Head of caudate nucleus (tissue), 42 donors: Measurements from ENCODE around the gene LGR5.

Source experiments
- DNase-seq, 42 donors: peaks; one replicate each; pipeline versions ENCODE4 v3.0.0 to v3.0.0-alpha.2; 2020 to 2021; ENCODE audit warnings: mixed read lengths in 7 of 42
- intact Hi-C: fragments of 100-400 bp; cut with DNase I; formaldehyde crosslinking; loops from one replicate; pipeline ENCODE4 v1.15.0; 2022

The LGR5 gene

DNA sequence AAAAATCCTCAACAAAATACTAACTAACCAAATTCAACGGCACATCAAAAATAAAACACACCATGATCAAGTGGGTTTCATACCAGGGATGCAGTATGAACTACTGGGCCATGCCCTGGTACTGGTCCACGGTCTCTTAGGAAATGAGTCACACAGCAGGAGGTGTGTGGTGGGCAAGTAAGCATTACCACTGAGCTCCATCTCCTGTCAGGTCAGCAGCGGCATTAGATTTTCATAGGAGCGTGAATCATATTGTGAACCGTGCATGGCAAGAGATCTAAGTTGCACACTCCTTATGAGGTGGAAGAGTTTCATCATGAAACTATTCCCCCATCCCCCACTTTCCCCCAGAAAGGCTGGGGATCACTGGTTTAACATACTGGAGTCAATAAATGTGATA is 6.7 kb upstream of the LGR5 start:
- intact Hi-C loops: no loop called here
- no peak for DNase-seq

DNA sequence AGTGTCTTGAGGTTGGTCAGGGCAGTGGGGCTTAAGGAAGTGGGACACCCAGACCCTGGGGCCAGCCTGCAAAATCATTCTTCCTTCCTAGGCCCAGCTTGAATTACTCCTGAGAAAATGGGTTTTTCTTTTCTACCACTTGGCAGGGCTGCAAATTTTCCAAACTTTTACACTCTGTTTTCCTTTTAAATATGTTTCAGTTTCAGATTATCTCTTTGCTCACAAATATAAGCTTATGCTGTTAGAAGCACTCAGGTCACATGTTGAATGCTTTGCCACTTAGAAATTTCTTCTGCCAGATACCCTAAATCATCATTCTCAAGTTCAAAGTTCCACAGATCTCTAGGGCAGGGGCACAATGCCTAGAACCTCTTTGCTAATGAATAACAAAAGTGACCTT is 2.9 kb upstream of the LGR5 start:
- intact Hi-C loops: no loop called here
- DNase-seq: no peak

DNA sequence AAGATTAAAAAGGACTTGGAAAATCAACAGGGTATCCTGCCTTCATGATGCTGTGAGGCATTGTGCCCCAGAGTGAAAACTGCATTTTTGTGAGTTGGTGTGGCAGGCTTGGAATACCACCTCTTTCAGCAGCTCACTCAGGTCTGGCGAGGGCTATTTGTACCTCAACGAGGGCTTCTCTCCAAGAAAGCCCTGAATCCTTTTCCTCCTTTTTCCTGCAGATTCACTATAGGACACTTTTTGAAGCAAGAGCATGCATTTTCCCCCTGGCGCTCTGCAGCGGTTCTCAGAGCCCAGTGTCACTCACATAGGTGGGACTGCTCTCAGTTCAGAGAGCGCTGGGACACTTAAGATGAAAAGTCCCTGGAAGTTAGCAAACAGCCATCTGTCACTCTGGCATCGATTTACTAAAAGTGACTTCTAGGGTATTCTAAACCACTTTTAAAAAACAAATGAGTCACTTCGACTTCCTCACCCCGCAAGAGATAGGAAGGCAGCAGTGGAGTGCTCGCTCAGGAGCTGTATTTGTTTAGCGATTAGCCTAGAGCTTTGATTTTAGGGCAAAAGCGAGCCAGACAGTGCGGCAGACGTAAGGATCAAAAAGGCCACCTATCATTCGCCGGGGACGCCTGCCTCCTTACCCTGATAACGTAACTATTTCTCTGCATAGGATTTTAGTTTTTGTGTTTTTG is 782 bp upstream of the LGR5 start:
- peak in 10 of 42 donors; percentile 8 to 47 (median 23) for DNase-seq
- intact Hi-C loops: no loop called here

DNA sequence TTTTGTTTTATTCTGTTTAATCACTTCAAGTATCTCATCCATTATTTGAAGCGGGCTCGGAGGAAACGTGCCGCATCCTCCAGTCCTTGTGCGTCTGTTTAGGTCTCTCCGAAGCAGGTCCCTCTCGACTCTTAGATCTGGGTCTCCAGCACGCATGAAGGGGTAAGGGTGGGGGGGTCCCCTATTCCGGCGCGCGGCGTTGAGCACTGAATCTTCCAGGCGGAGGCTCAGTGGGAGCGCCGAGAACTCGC is 311 bp upstream of the LGR5 start:
- intact Hi-C loops: no loop called here
- DNase-seq: no peak

DNA sequence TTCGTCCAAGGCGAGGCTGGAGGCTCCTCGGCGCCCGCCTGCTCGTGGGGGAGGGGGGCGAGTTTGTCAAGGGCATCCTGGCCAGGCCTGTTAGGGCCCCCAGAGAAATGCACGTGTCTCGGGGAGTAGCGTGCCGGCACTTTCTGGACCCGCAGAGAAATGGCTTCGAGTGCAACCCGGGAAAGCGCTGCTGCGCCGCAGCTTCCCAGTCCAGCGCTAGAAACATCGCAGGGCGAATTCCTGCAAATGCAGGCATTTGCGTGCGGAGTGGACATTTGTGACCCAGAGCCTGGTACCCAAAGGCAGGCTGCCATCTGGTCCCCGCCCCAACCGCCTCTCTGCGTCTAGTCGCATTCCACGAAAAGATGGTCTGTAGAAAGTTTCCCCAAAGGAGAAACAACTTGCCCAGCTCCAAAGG is 756 bp downstream of the LGR5 start:
- intact Hi-C loops: no loop called here
- peak in 40 of 42 donors; percentile 7 to 71 (median 36) for DNase-seq

DNA sequence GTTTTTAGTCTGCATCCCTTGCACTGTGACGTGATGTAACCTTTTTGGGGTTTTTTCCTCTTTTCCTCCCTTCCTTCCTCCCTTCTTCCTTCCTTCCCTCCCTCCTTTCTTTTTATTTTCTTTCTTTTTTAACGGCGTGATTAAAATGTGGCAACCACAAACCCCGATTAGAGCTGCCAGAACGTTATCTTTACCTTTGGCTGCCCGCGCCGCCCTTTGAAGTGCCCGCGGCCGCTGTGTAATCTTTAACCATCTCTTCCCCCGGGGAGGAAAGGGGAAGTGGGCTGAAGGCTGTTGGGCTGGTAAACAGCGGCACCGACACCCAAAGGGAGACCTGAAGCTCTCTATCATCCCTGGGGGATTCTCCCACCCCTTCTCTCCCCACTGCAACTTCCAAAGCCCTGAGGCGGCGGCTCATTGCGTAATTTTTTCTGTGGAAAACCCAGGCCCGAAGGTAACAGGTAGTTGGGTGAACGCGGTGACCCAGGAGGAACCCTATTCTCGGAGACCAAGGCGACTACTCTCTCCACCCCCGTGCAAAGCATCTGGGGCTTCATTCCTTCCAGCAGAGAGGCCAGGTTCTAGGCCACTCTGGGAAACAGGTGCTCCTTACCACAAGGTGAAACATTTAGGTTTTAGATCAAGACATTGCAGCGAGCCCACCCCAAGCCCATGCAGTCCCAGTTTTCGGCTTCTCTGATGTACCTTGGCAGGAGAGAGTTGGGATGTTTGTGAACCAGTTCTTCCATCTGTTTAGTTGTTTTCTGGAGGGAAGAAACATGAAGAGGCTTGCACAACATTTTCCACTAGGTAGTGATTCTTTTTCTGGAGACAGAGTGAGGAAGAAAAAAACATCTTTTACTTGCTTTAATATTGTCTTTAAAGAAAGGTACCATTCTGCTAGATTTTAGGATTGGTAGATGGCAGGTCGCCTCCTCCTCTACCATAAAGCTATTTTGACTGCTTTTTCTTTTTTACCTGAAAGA is 1.5 kb downstream of the LGR5 start:
- intact Hi-C loops: no loop called here
- DNase-seq: peak in 3 of 42 donors; percentile 7 to 30 (median 26)

DNA sequence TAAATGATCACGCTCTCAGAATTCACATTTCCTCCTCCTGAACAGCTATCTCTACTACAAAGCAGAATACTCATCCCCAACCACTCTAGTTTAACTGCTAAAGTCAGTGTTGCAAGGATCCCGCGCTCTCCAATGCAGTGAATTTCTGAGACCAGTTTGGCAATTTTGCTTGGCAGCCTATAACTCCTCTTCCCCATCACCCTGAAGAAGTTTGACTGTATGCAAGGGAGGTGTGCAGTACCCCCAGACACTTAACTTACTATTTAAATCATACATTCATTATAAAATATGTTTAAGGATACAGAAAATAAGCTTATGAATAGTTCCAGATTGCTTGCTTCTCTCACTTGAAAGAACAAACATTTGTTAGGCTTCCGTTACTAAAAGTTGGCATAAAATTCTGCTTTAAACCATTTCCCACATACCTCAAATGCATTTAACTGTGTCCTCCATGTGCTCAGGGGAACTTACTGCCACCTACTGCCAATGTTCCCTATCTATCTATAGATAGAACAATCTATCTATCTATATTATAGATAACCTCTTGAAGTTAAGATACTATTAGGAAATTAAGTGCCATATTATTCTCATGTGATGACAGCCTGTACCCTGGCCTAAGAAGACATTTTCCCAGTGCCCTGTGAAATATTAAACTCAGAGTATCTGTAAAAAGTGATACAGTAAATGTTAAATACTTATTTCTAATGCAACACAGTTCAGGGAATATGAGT is 2.4 kb downstream of the LGR5 start:
- DNase-seq: no peak
- intact Hi-C loops: no loop called here

DNA sequence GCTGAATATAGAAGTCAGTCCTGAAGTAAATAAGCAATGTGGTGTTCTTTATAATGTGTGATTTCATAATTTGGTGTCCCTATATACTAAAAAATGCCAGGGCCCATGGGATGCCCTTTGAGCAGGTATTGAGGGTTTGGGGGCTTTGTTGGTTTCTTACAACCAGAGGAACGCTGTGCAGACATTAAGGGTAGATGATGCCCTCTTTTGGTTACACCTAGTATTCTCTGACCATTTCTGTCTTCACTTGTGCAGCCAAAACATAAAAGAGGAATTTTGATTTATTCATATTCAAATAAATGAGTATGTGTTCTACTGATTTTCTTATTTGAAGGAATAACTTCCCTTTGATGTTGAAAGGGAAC is 3.0 kb downstream of the LGR5 start:
- intact Hi-C loops: no loop called here

DNA sequence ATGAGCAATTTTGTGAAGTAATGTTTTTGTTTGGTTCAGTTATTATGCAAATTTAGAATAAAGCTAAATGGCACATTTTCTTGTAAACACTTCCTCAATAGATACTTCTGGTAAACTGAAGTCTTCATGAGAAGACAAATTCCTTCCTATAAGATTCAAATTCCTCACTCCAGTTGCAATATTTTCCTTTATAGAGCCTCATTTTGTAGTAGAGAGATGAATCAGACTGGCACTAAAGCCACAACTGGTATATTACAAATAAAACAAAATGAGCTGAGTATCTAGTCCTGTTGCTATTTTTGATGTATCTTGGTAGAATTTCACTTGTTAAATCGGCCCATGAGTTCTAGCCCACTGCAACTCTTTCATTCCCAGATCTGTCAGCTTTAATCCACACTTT is 5.5 kb downstream of the LGR5 start:
- DNase-seq: no peak
- intact Hi-C loops: no loop called here

More for the DNA sequence above, 3.0 kb downstream of the LGR5 start:
- no peak for DNase-seq

DNA sequence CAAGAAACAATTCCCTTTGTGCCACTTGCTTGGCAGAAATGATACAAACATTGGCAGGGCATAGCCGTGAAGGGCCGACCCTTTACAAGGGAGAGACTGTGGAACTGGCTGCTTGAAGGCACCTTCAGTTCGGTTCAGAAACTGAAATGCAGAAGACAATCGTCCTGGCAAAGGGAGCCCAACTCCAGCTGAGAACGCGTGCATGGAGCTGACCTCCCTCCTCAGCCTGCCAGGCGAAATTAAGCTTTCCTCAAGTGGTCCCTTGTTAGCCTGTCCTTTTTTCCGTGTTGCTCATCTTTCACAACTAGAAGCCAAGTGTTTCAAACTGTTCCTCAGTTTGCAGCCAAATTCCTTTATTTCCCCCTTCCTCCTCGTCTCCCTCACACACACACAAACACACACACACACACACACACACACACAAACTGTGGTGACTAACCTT is 8.1 kb downstream of the LGR5 start:
- peak in 36 of 42 donors; percentile 14 to 70 (median 39) for DNase-seq
- intact Hi-C loops: no loop called here

DNA sequence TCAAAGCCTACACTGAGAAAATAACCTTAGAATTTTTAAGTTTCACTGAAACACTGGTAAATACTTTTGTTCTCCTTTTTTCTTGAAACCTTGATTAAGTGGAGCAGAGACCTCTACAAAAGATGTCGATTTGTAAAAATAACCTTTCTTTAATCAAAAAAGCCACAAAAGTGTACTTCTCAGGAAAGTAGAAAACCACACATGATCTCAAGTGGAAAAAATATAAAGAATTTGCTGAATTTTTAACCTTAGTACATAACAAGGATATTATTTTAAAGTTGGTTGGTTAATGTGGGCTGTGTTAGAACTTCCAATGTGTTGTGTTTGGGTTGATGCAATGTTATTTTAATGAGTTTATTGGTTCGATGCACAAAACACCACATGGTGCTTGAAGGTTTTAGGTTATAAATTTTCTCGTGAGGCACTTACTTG is 8.6 kb downstream of the LGR5 start:
- intact Hi-C loops: no loop called here

DNA sequence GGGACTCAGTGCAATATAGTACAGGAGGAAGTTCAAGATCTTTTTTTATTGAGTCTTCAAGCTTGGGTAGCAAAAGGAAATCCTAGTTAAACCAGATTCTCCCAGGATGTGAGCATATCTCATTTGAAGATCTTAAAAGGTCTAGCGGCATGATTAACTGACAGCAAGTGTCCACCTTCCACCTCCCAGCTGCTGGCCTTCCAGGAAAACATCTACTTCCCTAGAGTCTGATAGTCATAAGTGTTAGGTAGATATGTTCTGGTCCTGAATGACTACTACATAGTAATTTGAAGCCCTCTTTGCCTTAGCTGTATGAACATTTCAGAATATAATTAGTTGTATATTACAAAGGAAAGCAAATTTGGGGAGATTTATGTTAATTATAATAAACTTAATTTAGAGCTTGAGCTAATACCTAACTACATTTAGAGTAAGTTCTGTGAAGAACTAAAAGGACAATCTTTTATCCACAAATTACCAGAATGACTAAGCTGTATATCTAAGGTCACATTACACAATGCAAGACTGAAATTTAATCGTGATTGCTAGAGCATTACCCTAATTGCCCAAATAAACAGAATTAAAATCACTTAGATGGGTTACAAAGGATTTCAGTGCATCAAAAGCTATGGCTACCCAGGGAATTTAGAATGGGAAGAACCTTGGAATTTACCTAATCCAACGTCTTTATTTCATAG is 9.9 kb downstream of the LGR5 start:
- intact Hi-C loops: no loop called here

More for the DNA sequence above, 8.6 kb downstream of the LGR5 start:
- DNase-seq: no peak

DNA sequence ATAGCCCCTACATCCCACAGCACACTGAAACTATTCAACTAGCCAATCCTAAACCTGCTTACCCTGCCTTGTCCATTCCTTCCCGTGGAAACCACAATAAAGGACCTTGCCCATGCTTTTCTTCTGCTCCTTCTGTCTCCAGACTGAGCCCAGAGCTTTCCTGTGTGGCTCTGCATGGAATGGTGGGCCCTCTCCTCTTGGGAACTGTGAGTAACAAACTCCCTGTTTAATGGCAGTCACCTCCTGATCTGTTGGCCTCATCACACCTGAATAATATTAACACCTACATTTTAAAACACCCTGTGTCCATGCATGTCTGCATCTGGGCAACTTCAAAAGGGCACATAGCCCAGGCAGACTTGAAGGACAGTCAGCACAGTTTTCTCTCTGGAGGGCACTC is 12.4 kb downstream of the LGR5 start:
- intact Hi-C loops: no loop called here
- no peak for DNase-seq

More for the DNA sequence above, 9.9 kb downstream of the LGR5 start:
- DNase-seq: no peak

DNA sequence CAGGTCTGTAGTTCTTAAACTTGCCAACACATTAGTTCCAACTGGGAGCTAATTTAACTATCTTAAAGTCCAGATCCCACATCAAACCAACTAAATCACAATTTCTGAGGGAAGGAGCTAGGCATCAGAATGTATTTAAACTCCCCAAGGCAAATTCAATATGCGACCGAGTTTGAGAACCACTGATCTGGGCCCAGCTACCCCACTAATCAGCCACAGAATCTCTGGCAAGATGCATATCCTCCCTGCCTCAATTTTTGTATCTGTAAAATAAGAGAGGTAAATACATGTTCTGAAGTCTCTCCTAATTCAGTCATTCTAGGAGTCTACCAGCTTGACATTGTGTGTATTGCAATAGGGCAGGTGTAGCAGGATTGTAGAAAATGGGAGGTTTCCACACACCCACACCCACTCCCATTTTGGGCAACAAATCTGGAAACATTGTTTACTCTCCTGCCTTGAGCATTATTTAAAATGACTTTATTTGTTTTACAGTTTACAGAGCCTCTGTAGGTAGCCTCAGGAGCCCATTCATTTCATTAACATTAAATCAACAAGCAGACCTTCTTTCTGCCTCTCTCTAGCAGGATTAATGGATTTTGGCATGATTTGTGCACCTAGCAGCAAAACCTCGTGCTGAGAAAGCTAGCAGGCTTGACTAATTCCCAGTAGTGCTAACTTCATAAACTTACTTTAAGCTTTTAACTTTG is 15.6 kb downstream of the LGR5 start:
- no peak for DNase-seq

DNA sequence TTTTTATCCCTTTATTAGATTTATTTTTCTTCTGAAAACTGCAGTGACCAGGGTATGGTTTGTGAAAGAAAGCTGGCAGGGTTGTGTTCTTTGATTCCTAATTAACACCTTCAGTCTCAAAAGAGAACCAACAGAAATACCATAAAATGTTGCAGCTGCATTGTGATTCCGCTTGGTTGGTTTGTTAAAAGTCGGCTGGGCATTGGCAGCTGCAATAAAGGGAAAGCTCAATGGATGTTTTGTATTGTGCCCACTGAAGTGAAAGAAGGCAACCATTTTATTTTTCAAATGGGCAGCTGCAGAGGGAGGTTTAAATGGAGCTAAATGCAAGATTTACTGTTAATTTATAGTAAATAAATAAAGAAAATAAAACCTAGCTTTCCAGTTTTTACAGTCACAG is 16.7 kb downstream of the LGR5 start:
- peak in 22 of 42 donors; percentile 9 to 78 (median 44) for DNase-seq
- intact Hi-C loops: no loop called here

More for the DNA sequence above, 15.6 kb downstream of the LGR5 start:
- intact Hi-C loops: no loop called here

DNA sequence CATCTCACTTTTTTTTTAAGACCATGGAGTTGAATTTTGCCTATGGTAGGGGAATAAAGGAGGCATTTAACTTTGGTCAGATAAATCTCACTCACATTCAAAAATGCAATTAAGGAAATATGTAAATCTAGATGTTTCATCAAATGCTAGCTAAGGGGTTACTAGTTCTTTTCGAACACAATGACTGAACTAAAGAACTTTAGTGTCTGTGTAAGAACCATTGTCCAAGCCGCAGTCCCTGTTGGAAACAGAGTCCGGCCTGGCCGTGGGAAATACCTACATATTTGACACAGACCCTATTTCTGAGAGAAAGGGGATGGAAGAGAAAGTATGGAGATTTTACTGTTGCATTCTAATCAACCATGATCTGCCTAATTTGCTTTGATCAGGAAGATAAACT is 17.4 kb downstream of the LGR5 start:
- intact Hi-C loops: no loop called here
- DNase-seq: peak in 2 of 42 donors; percentile 34 to 56

DNA sequence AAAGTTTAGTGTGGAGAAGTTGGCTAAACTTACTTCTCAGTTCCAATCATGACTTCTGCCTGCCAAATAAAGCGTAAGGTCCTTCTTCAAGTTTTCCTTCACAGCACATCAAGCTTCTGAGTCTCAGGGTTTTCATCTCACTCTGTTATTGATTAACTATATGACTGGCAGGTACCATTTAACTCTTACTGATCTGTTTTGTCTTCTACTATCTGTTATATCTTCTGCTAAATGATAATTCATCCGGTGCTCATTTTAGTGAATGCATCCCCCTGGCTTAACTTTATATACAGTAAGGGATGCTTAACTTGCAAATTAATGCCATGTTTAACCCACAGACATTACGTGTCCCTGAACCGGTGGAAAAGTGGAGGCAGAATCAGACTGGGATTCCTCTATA is 20.7 kb downstream of the LGR5 start:
- DNase-seq: no peak
- intact Hi-C loops: no loop called here

DNA sequence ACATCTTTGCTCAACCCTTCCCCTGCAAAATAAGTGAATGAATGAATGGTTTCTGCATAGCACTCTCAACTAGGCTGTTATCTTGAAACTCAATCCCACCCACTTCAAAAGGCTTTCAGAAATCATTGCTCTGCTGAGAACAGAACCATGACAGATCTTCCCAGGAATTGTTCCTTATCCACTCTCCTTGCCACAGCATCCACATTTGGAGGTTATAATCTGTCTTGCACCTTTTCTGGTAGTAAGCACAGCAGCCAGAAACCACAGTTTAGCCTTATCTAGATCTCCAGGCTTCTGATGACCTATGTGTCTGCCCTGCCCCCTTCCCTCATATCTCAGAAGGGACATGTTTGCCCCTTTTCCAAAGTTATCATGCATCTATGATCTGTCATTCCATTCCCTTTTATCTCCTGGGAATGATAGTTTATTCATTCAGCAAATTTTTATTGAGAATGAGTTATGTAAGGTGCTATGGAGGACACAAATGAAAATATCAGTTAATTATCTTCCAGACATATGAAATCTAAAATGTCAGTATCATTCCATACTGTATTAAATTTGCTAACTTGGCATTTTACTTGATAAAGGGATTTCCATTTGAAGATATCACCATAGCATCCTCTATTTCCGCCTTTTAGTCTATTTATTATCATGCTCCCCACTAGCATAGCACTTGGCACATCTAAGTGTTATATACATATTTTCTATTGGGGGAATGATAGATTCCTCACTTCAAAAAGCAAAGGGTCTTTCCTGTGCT is 21.4 kb downstream of the LGR5 start:
- DNase-seq: no peak
- intact Hi-C loops: no loop called here
